WTC11 (cell line): ENCODE results near the gene BMP5. TPM values are rescaled to one million over a fixed set of nuclear protein-coding genes. Genes with fewer than 3 reads are reported as not detected.

ENCODE experiments used
- ATAC-seq: fragments of 200-7000 bp; cut with Tn5 transposase; 2 replicates; pipeline ENCODE4 v1.10.0; 2021; ENCODE audit warnings: mild to moderate bottlenecking, moderate library complexity
- CTCF ChIA-PET: fragments of 300-600 bp; sonication (Branson Sonifier 250); formaldehyde crosslinking; loops from one replicate; lab custom pipeline; 2021; ENCODE audit warnings: antibody characterized with exemption; lab: Charles Lee
- POLR2A ChIA-PET: fragments of 350-600 bp; sonication (Branson Sonifier 250); formaldehyde crosslinking; loops from one replicate; lab custom pipeline; 2021; ENCODE audit warnings: antibody characterized with exemption; lab: Charles Lee
- DNase-seq: peaks from one replicate; pipeline ENCODE4 v3.0.0; 2021; ENCODE audit warnings: low spot score
- H3K27ac Mint-ChIP-seq: 2 replicates; pipeline ENCODE4 v1.8.0; 2021; ENCODE audit warnings: mixed read lengths
- H3K27me3 Mint-ChIP-seq: 2 replicates; pipeline ENCODE4 v1.8.0; 2021; ENCODE audit warnings: low read depth, mild to moderate bottlenecking, moderate library complexity, mixed read lengths
- H3K36me3 Mint-ChIP-seq: 2 replicates; pipeline ENCODE4 v1.8.0; 2021; ENCODE audit warnings: mixed read lengths
- H3K4me1 Mint-ChIP-seq: 2 replicates; pipeline ENCODE4 v1.8.0; 2022; ENCODE audit warnings: mixed read lengths
- H3K4me3 Mint-ChIP-seq: 2 replicates; pipeline ENCODE4 v1.8.0; 2021; ENCODE audit warnings: mild to moderate bottlenecking, moderate library complexity, mixed read lengths
- H3K9me3 Mint-ChIP-seq: 2 replicates; pipeline ENCODE4 v1.8.0; 2021; ENCODE audit warnings: mixed read lengths
- GABPB1 ChIP-seq: sonication (generic); formaldehyde crosslinking; IDR thresholded peaks from 2 replicates; pipeline ENCODE4 v1.8.1; 2023; ENCODE audit warnings: mild to moderate bottlenecking, missing genetic modification reagents
- HMGA2 ChIP-seq: fragments of 250-450 bp; sonication (Bioruptor Pico); IDR thresholded peaks from 2 replicates; pipeline ENCODE4 v1.4.0; 2021; ENCODE audit warnings: mild to moderate bottlenecking, moderate library complexity
- JUN ChIP-seq: sonication (generic); formaldehyde crosslinking; IDR thresholded peaks from 2 replicates; pipeline ENCODE4 v1.8.0; 2023; ENCODE audit warnings: mild to moderate bottlenecking, missing genetic modification reagents
- MYBL2 ChIP-seq: sonication (generic); formaldehyde crosslinking; IDR thresholded peaks from 2 replicates; pipeline ENCODE4 v1.8.1; 2023; ENCODE audit warnings: mild to moderate bottlenecking, moderate library complexity, missing genetic modification reagents
- NFE2L1 ChIP-seq: sonication (generic); formaldehyde crosslinking; IDR thresholded peaks from 2 replicates; pipeline ENCODE4 v1.8.1; 2023; ENCODE audit warnings: missing genetic modification reagents
- NFYB ChIP-seq: sonication (generic); formaldehyde crosslinking; conservative IDR thresholded peaks from 2 replicates; pipeline ENCODE4 v1.8.0; 2022; ENCODE audit warnings: low read depth, missing genetic modification reagents
- RELA ChIP-seq: sonication (generic); formaldehyde crosslinking; IDR thresholded peaks from 2 replicates; pipeline ENCODE4 v1.8.1; 2022; ENCODE audit warnings: missing genetic modification reagents, mild to moderate bottlenecking, borderline replicate concordance
- ZNF121 ChIP-seq: sonication (generic); formaldehyde crosslinking; IDR thresholded peaks from 2 replicates; pipeline ENCODE4 v1.8.0; 2023; ENCODE audit warnings: missing genetic modification reagents
- ZNF219 ChIP-seq: sonication (generic); formaldehyde crosslinking; IDR thresholded peaks from 2 replicates; pipeline ENCODE4 v1.8.0; 2023; ENCODE audit warnings: missing genetic modification reagents, mild to moderate bottlenecking, borderline replicate concordance
- ZNF263 ChIP-seq: sonication (generic); formaldehyde crosslinking; IDR thresholded peaks from 2 replicates; pipeline ENCODE4 v1.8.1; 2022; ENCODE audit warnings: low read depth, mild to moderate bottlenecking, moderate library complexity, missing genetic modification reagents
- ZNF317 ChIP-seq: sonication (generic); formaldehyde crosslinking; IDR thresholded peaks from 2 replicates; pipeline ENCODE4 v1.8.1; 2023; ENCODE audit warnings: low read depth, mild to moderate bottlenecking, moderate library complexity, missing genetic modification reagents, borderline replicate concordance
- total RNA-seq: library from RNA; stranded (reverse); gene quantifications from 3 replicates; pipeline ENCODE4 v1.2.3, GENCODE V29; 2021
- TF ChIP-seq, protein P1 (sequence below): sonication (generic); formaldehyde crosslinking; conservative IDR thresholded peaks from 2 replicates; pipeline ENCODE4 v1.8.1; 2022; ENCODE audit warnings: mild to moderate bottlenecking, missing genetic modification reagents
- TF ChIP-seq, protein P2 (sequence below): fragments of 250-450 bp; sonication (Bioruptor Pico); conservative IDR thresholded peaks from 2 replicates; pipeline ENCODE4 v1.9.0; 2021; ENCODE audit warnings: mild to moderate bottlenecking
- TF ChIP-seq, protein P3 (sequence below): sonication (generic); formaldehyde crosslinking; IDR thresholded peaks from 2 replicates; pipeline ENCODE4 v1.8.0; 2022; ENCODE audit warnings: mild to moderate bottlenecking, missing genetic modification reagents
- TF ChIP-seq, protein P4 (sequence below): sonication (generic); formaldehyde crosslinking; IDR thresholded peaks from 2 replicates; pipeline ENCODE4 v1.8.1; 2023; ENCODE audit warnings: mild to moderate bottlenecking, missing genetic modification reagents, moderate library complexity
- TF ChIP-seq, protein P5 (sequence below): sonication (generic); formaldehyde crosslinking; IDR thresholded peaks from 2 replicates; pipeline ENCODE4 v1.8.0; 2023; ENCODE audit warnings: missing genetic modification reagents
- TF ChIP-seq, protein P6 (sequence below): fragments of 250-450 bp; sonication (Bioruptor Pico); IDR thresholded peaks from 2 replicates; pipeline ENCODE4 v1.9.0; 2021; ENCODE audit warnings: mild to moderate bottlenecking
- TF ChIP-seq, protein P7 (sequence below): sonication (generic); formaldehyde crosslinking; IDR thresholded peaks from 2 replicates; pipeline ENCODE4 v1.8.1; 2022; ENCODE audit warnings: low read depth, mild to moderate bottlenecking, moderate library complexity, missing genetic modification reagents, borderline replicate concordance
- TF ChIP-seq, protein P8 (sequence below): sonication (generic); formaldehyde crosslinking; IDR thresholded peaks from 2 replicates; pipeline ENCODE4 v1.8.1; 2023; ENCODE audit warnings: mild to moderate bottlenecking, missing genetic modification reagents, moderate library complexity

Gene BMP5
- total RNA-seq, 1 experiment from 2014 or later, result not detected

DNA sequence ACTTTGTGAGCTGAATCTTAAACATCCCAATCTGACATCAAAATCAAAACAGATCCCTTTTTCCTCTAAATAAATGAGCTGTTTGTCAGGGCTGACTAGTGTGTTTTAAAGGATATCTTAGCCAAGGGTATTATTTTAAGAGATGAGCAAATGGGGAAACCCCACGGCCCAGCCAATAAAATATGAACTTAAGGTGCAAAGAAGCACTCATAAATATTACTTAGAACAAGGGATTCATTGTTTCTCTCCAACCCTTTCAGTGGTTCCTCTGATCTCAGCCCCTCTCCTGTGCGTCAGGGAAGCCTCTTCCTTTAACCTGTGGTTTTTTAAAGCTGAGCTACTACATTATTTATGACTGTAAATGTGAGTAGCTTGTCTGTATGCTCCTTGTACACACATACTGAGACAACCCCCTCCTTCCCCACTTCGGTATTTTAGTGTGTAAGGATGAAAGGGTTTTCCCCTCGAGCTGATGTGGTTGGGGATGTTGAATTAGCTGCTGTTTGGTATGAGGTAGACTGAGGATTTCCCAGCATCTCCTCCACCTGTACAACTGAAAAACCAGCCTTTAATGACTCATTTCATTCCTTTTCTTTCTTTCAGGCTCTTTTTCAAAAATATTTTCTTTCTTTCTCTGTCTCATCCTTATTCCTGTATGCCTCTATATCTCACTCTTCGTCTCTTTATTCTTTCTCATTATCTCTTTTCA is 6.5 kb downstream of the BMP5 start:
- TF ChIP-seq, protein P1, sequence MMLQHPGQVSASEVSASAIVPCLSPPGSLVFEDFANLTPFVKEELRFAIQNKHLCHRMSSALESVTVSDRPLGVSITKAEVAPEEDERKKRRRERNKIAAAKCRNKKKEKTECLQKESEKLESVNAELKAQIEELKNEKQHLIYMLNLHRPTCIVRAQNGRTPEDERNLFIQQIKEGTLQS (CRISPR knock-in tag), result no peak
- TF ChIP-seq NFYB (CRISPR knock-in tag) (no peak), MYBL2 (CRISPR knock-in tag) (no peak), RELA (no peak), ZNF317 (CRISPR knock-in tag) (no peak), ZNF263 (CRISPR knock-in tag) (no peak), ZNF121 (CRISPR knock-in tag) (no peak), NFE2L1 (CRISPR knock-in tag) (no peak)
- TF ChIP-seq, protein P2, sequence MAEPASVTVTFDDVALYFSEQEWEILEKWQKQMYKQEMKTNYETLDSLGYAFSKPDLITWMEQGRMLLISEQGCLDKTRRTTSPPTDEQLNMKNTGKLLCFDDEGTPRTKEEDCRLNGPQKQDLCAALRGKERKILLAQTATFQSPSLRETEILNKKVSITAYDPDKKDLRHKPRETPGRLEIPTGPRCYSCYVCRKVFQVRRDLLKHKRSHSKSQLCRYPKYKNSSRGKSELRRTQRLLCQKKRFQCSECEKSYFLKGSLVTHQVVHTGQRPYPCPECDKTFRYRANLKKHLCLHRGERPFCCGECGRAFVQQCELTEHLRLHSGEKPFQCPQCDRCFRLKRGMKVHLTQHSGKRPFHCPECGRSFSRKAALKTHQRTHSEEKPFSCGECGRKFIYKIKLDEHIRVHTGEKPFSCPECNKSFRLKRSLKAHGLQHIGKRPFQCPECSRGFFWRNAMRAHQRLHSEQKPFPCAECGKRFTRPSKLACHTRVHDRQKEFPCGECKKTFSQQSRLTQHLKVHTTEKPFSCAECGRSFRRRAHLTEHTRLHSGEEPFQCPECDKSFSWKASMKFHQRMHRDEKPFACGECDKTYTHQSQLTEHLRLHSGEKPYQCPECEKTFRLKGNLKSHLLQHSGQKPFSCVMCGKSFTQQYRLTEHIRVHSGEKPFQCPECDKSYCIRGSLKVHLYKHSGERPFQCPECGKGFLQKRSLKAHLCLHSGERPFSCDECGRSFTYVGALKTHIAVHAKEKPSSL (CRISPR knock-in tag), result no peak
- TF ChIP-seq, protein P3, sequence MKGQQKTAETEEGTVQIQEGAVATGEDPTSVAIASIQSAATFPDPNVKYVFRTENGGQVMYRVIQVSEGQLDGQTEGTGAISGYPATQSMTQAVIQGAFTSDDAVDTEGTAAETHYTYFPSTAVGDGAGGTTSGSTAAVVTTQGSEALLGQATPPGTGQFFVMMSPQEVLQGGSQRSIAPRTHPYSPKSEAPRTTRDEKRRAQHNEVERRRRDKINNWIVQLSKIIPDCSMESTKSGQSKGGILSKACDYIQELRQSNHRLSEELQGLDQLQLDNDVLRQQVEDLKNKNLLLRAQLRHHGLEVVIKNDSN (CRISPR knock-in tag), result no peak
- TF ChIP-seq, protein P4, sequence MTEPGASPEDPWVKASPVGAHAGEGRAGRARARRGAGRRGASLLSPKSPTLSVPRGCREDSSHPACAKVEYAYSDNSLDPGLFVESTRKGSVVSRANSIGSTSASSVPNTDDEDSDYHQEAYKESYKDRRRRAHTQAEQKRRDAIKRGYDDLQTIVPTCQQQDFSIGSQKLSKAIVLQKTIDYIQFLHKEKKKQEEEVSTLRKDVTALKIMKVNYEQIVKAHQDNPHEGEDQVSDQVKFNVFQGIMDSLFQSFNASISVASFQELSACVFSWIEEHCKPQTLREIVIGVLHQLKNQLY (CRISPR knock-in tag), result no peak
- TF ChIP-seq, protein P5, sequence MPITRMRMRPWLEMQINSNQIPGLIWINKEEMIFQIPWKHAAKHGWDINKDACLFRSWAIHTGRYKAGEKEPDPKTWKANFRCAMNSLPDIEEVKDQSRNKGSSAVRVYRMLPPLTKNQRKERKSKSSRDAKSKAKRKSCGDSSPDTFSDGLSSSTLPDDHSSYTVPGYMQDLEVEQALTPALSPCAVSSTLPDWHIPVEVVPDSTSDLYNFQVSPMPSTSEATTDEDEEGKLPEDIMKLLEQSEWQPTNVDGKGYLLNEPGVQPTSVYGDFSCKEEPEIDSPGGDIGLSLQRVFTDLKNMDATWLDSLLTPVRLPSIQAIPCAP, result no peak
- Mint-ChIP-seq H3K27me3 (no peaks in the 10 kb centered on the region; the same call in 1 of the 2 replicates), H3K4me1 (0 out of 2 replicates have a peak, but pooled peaks cover 3% of the 10 kb centered on the region), H3K36me3 (no peaks in the 10 kb centered on the region), H3K27ac (no peak overlapping the region), H3K9me3 (no peaks in the 10 kb centered on the region), H3K4me3 (no peak overlapping the region)
- POLR2A ChIA-PET, result no interaction called here
- ATAC-seq (no peak), DNase-seq (no peak)
- CTCF ChIA-PET, result no interaction called here

DNA sequence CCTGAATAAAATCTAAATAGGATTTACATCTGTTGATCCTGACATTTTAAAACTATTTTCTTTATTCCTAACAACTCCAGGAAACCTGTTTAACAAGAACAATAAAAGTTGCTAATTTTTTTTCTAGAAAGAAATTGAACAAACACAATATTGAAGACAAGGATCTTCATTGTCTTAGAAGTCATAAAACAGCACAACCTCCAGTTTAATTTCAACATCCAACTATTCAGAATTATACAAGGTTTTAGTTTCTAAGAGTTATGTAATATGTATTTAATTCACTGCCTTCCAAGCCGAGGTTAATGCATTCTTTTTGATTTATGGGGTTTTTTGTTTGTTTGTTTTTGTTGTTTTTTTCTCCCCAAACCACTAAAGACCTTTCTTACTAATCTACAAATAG is 7.2 kb downstream of the BMP5 start:
- H3K27ac Mint-ChIP-seq, result no peak overlapping the region
- ATAC-seq, result no peak
- CTCF ChIA-PET, result no interaction called here
- no peak overlapping the region for H3K4me3 Mint-ChIP-seq
- TF ChIP-seq, protein P1 (CRISPR knock-in tag), result no peak
- no peak for TF ChIP-seq ZNF263 (CRISPR knock-in tag)
- no peak for TF ChIP-seq ZNF219
- TF ChIP-seq, protein P6, sequence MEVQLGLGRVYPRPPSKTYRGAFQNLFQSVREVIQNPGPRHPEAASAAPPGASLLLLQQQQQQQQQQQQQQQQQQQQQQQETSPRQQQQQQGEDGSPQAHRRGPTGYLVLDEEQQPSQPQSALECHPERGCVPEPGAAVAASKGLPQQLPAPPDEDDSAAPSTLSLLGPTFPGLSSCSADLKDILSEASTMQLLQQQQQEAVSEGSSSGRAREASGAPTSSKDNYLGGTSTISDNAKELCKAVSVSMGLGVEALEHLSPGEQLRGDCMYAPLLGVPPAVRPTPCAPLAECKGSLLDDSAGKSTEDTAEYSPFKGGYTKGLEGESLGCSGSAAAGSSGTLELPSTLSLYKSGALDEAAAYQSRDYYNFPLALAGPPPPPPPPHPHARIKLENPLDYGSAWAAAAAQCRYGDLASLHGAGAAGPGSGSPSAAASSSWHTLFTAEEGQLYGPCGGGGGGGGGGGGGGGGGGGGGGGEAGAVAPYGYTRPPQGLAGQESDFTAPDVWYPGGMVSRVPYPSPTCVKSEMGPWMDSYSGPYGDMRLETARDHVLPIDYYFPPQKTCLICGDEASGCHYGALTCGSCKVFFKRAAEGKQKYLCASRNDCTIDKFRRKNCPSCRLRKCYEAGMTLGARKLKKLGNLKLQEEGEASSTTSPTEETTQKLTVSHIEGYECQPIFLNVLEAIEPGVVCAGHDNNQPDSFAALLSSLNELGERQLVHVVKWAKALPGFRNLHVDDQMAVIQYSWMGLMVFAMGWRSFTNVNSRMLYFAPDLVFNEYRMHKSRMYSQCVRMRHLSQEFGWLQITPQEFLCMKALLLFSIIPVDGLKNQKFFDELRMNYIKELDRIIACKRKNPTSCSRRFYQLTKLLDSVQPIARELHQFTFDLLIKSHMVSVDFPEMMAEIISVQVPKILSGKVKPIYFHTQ, result no peak
- TF ChIP-seq, protein P7, sequence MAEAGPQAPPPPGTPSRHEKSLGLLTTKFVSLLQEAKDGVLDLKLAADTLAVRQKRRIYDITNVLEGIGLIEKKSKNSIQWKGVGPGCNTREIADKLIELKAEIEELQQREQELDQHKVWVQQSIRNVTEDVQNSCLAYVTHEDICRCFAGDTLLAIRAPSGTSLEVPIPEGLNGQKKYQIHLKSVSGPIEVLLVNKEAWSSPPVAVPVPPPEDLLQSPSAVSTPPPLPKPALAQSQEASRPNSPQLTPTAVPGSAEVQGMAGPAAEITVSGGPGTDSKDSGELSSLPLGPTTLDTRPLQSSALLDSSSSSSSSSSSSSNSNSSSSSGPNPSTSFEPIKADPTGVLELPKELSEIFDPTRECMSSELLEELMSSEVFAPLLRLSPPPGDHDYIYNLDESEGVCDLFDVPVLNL, result no peak
- TF ChIP-seq, protein P8, sequence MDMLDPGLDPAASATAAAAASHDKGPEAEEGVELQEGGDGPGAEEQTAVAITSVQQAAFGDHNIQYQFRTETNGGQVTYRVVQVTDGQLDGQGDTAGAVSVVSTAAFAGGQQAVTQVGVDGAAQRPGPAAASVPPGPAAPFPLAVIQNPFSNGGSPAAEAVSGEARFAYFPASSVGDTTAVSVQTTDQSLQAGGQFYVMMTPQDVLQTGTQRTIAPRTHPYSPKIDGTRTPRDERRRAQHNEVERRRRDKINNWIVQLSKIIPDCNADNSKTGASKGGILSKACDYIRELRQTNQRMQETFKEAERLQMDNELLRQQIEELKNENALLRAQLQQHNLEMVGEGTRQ (CRISPR knock-in tag), result no peak
- TF ChIP-seq GABPB1 (CRISPR knock-in tag), result no peak
- TF ChIP-seq JUN (CRISPR knock-in tag), result no peak
- TF ChIP-seq, protein P5, result no peak
- no peak for TF ChIP-seq HMGA2 (CRISPR knock-in tag)
- no peaks in the 10 kb centered on the region for H3K36me3 Mint-ChIP-seq
- 0 out of 2 replicates have a peak, but pooled peaks cover 3% of the 10 kb centered on the region for H3K4me1 Mint-ChIP-seq
- H3K9me3 Mint-ChIP-seq, result no peaks in the 10 kb centered on the region
- no peaks in the 10 kb centered on the region; the same call in 1 of the 2 replicates for H3K27me3 Mint-ChIP-seq
- DNase-seq, result no peak
- POLR2A ChIA-PET, result no interaction called here
